OCI-LY7 (cell line): ENCODE data around the gene ATP8B4. TPM values are rescaled to one million over a fixed set of nuclear protein-coding genes. Genes with fewer than 3 reads are reported as not detected.

Experiments
- BruUV-seq: library from RNA; stranded (reverse); fragments of 400-500 nt; replicated peaks from 2 replicates; lab custom pipeline; 2021; lab: Mats Ljungman, UMichigan
- CTCF ChIA-PET: fragments of 300-600 bp; sonication (Branson Sonifier 250); formaldehyde crosslinking; loops from one replicate; lab custom pipeline; 2022; ENCODE audit warnings: antibody characterized with exemption; ENCODE audit not compliant: unreplicated experiment; lab: Charles Lee
- POLR2A ChIA-PET: fragments of 300-600 bp; sonication (Branson Sonifier 250); formaldehyde crosslinking; loops from one replicate; lab custom pipeline; 2022; ENCODE audit warnings: antibody characterized with exemption; lab: Charles Lee
- DNase-seq: peaks from one replicate; pipeline ENCODE4 v3.0.0-alpha.2; 2015; ENCODE audit warnings: low spot score
- H2AFZ ChIP-seq: fragments of 200-600 bp; sonication (generic), shearing (Covaris generic); 2 replicates; pipeline ENCODE4 v1.6.1; 2014; ENCODE audit warnings: mild to moderate bottlenecking, antibody characterized with exemption, low read length, moderate library complexity
- H3K27ac ChIP-seq: fragments of 200-600 bp; sonication (generic); 2 replicates; pipeline ENCODE4 v1.5.1; 2014; ENCODE audit warnings: mixed run types, low read depth, mild to moderate bottlenecking, moderate library complexity, low read length, inconsistent platforms; ENCODE audit not compliant: poor library complexity, severe bottlenecking
- H3K36me3 ChIP-seq: fragments of 200-600 bp; sonication (generic); 2 replicates; pipeline ENCODE4 v1.6.1; 2014; ENCODE audit warnings: mild to moderate bottlenecking, antibody characterized with exemption, low read length, moderate library complexity, mixed read lengths; ENCODE audit not compliant: insufficient read depth
- H3K4me1 ChIP-seq: fragments of 200-600 bp; sonication (generic); 2 replicates; pipeline ENCODE4 v1.5.1; 2014; ENCODE audit warnings: mild to moderate bottlenecking, low read length; ENCODE audit not compliant: insufficient read depth, poor library complexity, severe bottlenecking
- H3K4me2 ChIP-seq: fragments of 200-600 bp; sonication (generic); 2 replicates; pipeline ENCODE4 v1.6.1; 2014; ENCODE audit warnings: mild to moderate bottlenecking, low read length
- H3K4me3 ChIP-seq: fragments of 200-600 bp; sonication (generic); 2 replicates; pipeline ENCODE4 v1.5.1; 2014; ENCODE audit warnings: mild to moderate bottlenecking, low read depth, low read length; ENCODE audit not compliant: poor library complexity, severe bottlenecking
- H3K79me2 ChIP-seq: fragments of 200-600 bp; sonication (generic); 2 replicates; pipeline ENCODE4 v1.6.1; 2016; ENCODE audit warnings: low read depth, mild to moderate bottlenecking, low read length, moderate library complexity, mixed read lengths; ENCODE audit not compliant: insufficient read depth
- H3K9me2 ChIP-seq: fragments of 200-600 bp; sonication (generic); 2 replicates; pipeline ENCODE4 v1.6.1; 2016; ENCODE audit warnings: mild to moderate bottlenecking, low read length, mixed read lengths; ENCODE audit not compliant: insufficient read depth
- H3K9me3 ChIP-seq: fragments of 200-600 bp; sonication (generic); 2 replicates; pipeline ENCODE4 v1.6.1; 2014; ENCODE audit warnings: mild to moderate bottlenecking, mixed run types, low read length, mixed read lengths
- H4K20me1 ChIP-seq: fragments of 200-600 bp; sonication (generic); 2 replicates; pipeline ENCODE4 v1.6.1; 2014; ENCODE audit warnings: mild to moderate bottlenecking, antibody characterized with exemption, low read length, moderate library complexity, mixed read lengths; ENCODE audit not compliant: insufficient read depth
- EZH2phosphoT487 ChIP-seq: fragments of 200-600 bp; sonication (generic); IDR thresholded peaks from 2 replicates; pipeline ENCODE4 v1.6.1; 2018; ENCODE audit warnings: low read depth, borderline replicate concordance, mild to moderate bottlenecking, mixed run types, antibody characterized with exemption, low read length, moderate library complexity, mixed read lengths
- intact Hi-C: fragments of 100-400 bp; cut with micrococcal nuclease; formaldehyde crosslinking; loops from one replicate; pipeline ENCODE4 v1.10.0; 2022; ENCODE audit not compliant: unreplicated experiment
- total RNA-seq, 2 experiments: library from RNA; depleted of rRNA in 1 of 2; stranded (reverse); fragments of >200 nt in 1 of 2; shearing (Covaris generic) in 1 of 2; gene quantifications; 2 replicates each; pipeline ENCODE4 v1.2.3, GENCODE V29; 2014 to 2022
- TF ChIP-seq, protein P1 (sequence below): fragments of 200-600 bp; sonication (generic); conservative IDR thresholded peaks from 2 replicates; pipeline ENCODE4 v1.5.1; 2014; ENCODE audit warnings: mild to moderate bottlenecking, antibody characterized with exemption, low read length, moderate library complexity, mixed read lengths

The ATP8B4 gene
- total RNA-seq, 2 experiments from 2014 or later = not detected

DNA sequence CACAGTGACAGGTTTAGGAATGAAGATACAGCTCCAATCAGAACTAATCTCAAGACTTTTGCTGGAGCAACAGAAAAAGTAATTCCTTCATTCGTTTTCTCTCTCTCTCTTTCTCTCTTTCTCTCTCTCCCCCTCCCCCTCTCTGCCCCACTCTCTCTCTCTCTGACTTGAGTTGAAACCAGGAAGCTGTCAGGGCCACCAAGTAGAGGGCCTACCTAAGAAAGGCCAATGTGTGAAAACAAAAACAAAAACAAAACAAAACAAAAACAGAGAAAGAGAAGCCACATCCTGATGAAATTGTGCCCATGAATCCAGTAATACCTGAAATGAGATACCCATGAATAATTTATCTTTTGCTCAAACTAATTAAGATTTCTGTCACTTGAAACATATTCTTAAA, 72.9 kb downstream of the ATP8B4 start:
- H3K4me1 ChIP-seq = no peaks in the 10 kb centered on the region

DNA sequence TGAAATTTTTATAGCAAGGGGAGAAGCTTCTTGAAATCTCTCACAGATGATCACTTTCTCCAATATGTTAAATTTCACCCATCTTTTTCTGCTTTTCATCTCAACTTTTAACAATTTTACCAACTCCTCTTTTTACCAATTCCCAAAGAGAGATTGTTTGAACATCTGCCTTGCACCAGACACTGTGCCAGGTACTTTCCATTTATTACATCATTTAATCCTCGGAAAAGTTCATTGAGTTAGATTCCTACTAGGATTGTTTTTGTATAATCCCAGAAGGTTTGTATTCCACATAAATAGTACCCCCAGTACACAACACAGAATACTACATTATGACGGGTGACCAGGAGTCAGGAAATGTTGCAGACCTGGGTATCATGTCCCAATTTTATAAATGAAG, 74.1 kb downstream of the ATP8B4 start:
- BruUV-seq = no TSS peak
- H3K4me3 ChIP-seq = no peak overlapping the region
- no peak overlapping the region for H3K27ac ChIP-seq
- H3K9me3 ChIP-seq = 0 out of 2 replicates have a peak, but pooled peaks cover 14% of the 10 kb centered on the region
- no peaks in the 10 kb centered on the region for H4K20me1 ChIP-seq
- no peaks in the 10 kb centered on the region for H3K79me2 ChIP-seq
- POLR2A ChIA-PET = no interaction called here
- no peak for TF ChIP-seq EZH2phosphoT487
- H3K9me2 ChIP-seq = no peaks in the 10 kb centered on the region
- CTCF ChIA-PET = no interaction called here
- no peak for DNase-seq
- H3K4me1 ChIP-seq = no peaks in the 10 kb centered on the region
- H3K4me2 ChIP-seq = no peak overlapping the region
- intact Hi-C loops = no loop called here
- H2AFZ ChIP-seq = no peak overlapping the region
- no peaks in the 10 kb centered on the region for H3K36me3 ChIP-seq

More for the DNA sequence above, 72.9 kb downstream of the ATP8B4 start:
- Histone ChIP-seq H3K27ac (no peak overlapping the region), H3K4me2 (no peak overlapping the region), H3K9me3 (0 out of 2 replicates have a peak, but pooled peaks cover 14% of the 10 kb centered on the region), H3K9me2 (no peaks in the 10 kb centered on the region), H4K20me1 (no peaks in the 10 kb centered on the region), H3K4me3 (no peak overlapping the region), H2AFZ (no peak overlapping the region), H3K36me3 (no peaks in the 10 kb centered on the region), H3K79me2 (no peaks in the 10 kb centered on the region)
- ChIA-PET POLR2A (no interaction called here), CTCF (no interaction called here)
- intact Hi-C loops = no loop called here
- TF ChIP-seq EZH2phosphoT487 = no peak
- TF ChIP-seq, protein P1, sequence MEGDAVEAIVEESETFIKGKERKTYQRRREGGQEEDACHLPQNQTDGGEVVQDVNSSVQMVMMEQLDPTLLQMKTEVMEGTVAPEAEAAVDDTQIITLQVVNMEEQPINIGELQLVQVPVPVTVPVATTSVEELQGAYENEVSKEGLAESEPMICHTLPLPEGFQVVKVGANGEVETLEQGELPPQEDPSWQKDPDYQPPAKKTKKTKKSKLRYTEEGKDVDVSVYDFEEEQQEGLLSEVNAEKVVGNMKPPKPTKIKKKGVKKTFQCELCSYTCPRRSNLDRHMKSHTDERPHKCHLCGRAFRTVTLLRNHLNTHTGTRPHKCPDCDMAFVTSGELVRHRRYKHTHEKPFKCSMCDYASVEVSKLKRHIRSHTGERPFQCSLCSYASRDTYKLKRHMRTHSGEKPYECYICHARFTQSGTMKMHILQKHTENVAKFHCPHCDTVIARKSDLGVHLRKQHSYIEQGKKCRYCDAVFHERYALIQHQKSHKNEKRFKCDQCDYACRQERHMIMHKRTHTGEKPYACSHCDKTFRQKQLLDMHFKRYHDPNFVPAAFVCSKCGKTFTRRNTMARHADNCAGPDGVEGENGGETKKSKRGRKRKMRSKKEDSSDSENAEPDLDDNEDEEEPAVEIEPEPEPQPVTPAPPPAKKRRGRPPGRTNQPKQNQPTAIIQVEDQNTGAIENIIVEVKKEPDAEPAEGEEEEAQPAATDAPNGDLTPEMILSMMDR = no peak
- no TSS peak for BruUV-seq
- DNase-seq = no peak

DNA sequence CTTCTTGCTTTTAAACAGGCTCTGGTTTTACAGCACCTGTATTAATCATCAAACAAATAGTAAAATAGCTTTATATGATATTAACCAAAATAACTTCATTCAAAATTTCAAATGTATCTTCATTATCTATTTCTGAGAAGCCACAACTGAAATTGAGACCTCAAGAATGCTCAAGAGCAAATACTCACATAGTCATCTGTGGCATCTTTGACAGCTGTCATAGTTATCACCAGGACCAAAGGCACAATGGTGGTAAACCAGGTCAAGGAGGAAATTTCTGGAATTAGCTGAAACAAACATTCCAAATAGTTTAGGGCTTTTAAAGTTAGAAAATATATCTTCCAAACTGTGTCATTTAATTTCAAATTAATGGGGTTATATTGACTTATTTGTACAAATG, 74.6 kb downstream of the ATP8B4 start:
- intact Hi-C loops = no loop called here
- no peak for DNase-seq
- Histone ChIP-seq H4K20me1 (no peaks in the 10 kb centered on the region), H3K79me2 (no peaks in the 10 kb centered on the region), H3K27ac (no peak overlapping the region), H3K9me2 (no peaks in the 10 kb centered on the region), H3K4me1 (no peaks in the 10 kb centered on the region), H3K4me2 (no peak overlapping the region), H3K9me3 (0 out of 2 replicates have a peak, but pooled peaks cover 14% of the 10 kb centered on the region), H3K36me3 (no peaks in the 10 kb centered on the region), H3K4me3 (no peak overlapping the region), H2AFZ (no peak overlapping the region)
- ChIA-PET CTCF (no interaction called here), POLR2A (interaction anchor here (0.6 kb wide), 1 partner anchor 262 kb away, joined by 3 read pairs; no protein-coding TSS in a partner anchor)
- BruUV-seq = no TSS peak
- TF ChIP-seq EZH2phosphoT487 = no peak
